ENCODE measurements around the gene TRPV2.

TRPV2 gene

DNA sequence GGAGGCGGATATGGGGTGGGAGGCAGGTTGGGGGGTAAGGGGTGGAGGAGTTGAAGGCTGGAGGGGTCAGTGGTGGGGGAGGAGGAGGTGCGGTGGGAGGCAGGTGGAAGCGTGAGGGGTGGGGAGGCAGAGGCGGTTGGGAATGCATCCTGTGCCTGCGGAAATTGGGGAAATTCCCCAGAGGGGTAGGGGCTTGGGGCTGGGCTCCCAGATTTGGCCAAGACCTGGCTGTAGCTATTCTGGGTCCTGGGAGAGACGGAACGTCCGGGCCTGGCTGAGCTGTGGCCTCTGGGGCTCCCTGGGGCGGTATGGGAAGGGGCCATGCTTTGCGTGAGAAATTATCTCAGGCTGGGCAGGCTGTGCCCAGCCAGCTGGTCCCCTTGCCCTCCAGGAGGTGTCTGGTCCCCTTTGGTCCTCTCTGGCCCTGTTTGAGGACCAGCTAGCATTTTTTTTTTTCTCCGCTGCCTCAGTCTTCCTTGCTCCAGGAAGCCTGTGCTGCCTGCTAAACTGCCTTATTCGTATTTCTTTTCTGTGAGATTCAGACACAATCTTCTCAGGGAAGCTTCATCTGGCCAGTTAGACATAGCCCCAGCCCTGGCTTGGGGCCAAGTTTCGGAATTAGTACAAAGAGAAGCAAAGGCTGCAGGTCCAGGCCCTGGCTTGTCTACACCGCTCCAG, 7.3 kb upstream of the TRPV2 start:
- DNase-seq (ENCODE audit: low spot score), result peak; percentile 76

DNA sequence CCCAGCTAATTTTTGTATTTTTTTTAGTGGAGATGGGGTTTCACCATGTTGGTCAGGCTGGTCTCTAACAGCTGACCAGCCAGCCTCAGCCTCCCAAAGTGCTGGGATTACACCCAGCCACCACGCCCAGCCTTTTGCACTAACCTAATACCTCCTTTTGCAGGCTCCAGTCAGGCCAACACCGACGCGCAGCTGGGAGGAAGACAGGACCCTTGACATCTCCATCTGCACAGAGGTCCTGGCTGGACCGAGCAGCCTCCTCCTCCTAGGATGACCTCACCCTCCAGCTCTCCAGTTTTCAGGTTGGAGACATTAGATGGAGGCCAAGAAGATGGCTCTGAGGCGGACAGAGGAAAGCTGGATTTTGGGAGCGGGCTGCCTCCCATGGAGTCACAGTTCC, 2.0 kb downstream of the TRPV2 start:
- DNase-seq (ENCODE audit: low spot score), result no peak

DNA sequence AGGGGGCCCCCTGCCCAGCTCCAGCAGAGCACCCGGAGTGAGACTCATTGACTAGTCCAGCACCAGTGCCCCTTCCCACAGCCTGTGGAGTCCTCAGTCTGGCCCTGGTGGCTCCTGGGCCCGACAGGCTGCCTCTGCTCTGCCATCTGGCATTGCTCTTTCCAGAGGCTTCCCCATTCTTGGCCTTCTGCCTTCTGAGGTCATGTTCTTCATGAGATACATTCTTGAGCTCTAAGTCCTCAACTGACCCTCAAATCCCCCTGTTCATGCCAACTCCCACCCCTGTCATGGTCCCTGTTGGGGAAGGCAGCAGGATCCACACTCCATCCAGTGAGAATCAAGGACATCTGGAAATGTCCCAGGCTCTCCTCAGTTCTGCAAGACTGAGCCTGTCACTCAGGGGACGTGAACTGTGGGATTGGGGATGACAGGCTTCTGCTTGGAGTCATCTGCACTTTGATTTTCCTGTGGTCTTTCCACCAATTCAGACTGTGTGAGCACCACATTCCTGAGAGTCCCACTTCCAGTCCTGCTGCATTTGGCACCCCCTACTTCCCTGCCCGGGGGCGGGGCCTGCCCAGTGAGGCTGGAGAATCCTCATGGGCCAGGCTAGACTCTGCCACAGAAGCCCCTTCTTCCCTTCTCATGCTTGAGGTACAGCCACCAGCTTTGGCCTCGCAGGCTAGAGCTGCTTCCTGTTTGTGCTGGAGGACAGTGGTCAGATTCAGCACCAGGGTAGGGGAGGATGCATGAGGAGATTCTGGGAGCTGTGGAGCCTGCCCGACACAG, 2.7 kb downstream of the TRPV2 start:
- DNase-seq (ENCODE audit: low spot score), result no peak

DNA sequence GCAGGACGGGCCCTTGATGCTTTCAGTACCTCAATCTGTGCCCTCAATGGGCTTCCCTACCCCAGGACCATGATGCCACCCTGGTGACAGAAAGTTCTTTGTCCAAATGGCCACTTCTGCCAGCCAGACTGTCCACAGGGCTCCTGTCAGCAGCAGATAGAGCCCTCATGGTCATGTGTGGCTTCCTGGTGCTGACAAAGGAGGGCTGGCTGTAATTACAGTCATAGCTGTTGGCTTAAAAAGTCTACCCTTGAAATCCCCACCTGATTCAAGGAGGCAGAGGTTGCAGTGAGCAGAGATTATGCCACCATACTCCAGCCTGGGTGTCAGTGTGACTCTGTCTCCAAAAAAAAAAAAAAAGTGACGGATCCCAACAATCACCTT, 3.3 kb downstream of the TRPV2 start:
- DNase-seq (ENCODE audit: low spot score), result no peak

DNA sequence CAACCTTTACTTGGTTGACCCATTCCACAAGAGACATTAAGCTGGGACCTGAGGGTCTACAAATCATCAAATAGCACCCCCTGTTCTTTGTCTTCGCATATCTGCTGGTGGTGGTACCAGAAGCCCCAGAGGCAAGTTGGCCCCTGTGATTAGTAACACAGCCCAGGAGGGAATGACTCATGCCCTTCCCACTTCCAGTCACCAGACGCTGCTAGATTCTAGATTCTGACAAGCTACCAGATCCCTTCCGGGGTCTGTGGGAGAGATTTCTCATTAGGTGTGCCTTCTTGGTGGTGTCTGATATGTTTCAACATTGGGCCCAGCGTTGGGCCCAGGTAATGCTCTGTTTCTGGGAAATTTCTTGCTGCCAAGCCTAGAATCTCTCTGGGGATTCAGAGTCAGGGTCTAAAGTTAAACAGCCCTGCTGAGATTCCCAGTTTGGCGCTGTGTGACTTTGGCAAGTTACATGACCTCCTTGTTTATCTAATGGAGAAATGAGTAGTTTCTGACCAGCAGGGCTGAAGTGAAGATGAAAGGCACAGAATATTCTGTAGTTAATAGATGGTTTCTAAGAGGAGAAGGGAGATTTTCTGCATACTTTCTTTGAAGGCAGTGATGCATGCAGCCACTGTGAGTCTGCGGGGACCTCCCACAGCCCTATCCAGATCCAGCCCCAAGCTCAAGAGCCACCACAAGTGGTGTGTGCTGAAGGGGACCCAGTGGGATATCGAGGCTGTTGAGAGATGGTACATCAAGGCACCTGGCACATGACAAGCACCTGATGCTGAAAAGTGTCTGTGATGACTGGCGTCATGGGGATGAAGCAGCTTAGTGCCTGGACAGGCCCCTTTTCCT, 3.9 kb downstream of the TRPV2 start:
- no peak for DNase-seq (ENCODE audit: low spot score)

DNA sequence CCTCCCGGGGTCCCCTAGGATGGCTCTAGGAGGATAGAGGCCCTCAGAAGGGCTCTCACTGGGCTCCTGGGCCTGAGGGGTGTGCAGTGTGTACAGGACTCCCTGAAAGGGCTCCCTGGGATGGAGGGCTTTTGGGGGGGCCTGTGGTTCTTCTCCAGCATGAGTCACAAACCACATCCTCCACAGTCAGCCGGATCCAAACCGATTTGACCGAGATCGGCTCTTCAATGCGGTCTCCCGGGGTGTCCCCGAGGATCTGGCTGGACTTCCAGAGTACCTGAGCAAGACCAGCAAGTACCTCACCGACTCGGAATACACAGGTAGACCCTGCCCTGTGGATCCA, 4.5 kb downstream of the TRPV2 start:
- no peak for DNase-seq (ENCODE audit: low spot score)

DNA sequence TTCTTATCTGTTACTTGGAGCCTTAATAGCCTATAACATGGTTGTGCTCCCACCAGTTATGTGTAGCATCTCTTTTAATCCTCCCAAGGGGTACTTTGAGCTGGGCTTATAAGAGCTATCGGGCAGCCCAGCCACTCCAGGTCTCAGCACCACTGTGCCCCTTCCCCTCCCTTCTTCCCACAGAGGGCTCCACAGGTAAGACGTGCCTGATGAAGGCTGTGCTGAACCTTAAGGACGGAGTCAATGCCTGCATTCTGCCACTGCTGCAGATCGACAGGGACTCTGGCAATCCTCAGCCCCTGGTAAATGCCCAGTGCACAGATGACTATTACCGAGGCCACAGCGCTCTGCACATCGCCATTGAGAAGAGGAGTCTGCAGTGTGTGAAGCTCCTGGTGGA, 7.0 kb downstream of the TRPV2 start:
- no peak for DNase-seq (ENCODE audit: low spot score)

DNA sequence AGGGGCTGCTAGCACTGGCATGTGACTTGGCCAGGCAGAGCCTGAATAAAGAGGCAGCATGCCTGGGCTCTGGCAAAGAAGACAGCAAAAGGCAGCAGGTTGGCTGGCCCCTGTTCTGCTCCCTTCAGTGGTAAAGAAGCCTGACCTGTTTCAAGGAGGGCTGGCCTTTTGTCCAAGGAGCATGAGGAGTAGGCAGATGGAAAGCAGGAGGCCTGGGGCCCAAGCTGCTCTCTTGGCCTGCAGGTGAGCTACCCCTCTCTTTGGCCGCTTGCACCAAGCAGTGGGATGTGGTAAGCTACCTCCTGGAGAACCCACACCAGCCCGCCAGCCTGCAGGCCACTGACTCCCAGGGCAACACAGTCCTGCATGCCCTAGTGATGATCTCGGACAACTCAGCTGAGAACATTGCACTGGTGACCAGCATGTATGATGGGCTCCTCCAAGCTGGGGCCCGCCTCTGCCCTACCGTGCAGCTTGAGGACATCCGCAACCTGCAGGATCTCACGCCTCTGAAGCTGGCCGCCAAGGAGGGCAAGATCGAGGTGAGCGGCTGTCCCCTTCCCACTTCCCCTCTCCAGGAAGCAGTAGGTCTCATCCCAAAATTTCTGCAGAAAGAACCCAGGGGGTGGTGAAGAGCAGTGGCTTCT, 8.0 kb downstream of the TRPV2 start:
- no peak for DNase-seq (ENCODE audit: low spot score)

DNA sequence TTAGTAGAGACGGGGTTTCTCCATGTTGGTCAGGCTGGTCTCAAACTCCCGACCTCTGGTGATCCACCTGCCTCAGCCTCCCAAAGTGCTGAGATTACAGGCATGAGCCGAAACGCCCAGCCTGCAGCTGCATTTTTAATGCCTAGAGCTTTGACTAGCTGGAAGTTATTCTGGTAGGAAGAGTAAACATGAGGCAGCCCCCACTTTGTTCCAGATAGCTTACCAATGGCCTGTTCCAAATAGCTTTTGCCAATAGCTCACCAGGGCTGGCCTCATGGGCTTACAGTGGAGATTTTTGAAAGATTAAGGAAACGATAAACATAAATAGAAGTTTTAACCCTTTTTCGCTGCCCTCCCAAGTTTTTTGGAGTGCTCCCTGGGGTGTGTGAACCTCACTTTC, 9.8 kb downstream of the TRPV2 start:
- no peak for DNase-seq (ENCODE audit: low spot score)

DNA sequence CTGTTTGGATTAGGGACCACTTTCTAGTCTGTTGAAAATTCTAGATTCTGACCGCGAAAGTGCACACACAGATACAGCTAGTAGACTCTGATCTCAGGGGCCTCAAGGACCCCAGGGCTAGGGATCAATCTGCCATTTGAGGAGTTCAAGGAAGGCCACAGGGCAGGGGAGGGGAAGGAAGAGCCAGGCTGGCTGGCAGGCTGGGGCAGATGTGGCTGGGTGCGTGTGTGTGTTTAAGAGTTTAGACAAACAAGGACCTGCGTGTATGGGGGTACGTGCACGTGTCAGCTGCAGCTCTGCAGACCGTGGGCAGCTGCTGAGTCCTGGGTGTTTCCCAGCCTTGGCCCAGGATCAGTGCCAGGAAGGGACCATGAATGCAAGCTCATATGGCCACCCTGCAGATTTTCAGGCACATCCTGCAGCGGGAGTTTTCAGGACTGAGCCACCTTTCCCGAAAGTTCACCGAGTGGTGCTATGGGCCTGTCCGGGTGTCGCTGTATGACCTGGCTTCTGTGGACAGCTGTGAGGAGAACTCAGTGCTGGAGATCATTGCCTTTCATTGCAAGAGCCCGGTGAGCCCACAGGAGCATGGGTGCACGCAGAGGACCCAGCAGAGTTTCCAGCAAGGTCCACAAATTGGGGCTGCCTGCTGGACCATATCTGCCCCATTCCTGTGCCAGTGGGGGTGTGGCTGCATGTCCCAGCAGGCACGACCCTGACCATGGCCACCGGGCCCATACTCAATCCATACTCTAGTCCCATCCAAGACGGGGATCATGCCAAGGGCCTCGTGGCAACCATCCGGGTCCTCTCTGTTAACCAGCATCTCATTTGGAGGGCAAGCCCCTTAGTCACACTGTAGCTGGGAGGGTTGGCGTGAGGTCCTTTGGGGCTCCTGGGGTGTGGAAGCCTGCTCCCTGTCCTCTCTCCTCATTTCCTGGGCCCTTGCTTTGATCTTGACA, 10.6 kb downstream of the TRPV2 start:
- no peak for DNase-seq (ENCODE audit: low spot score)

DNA sequence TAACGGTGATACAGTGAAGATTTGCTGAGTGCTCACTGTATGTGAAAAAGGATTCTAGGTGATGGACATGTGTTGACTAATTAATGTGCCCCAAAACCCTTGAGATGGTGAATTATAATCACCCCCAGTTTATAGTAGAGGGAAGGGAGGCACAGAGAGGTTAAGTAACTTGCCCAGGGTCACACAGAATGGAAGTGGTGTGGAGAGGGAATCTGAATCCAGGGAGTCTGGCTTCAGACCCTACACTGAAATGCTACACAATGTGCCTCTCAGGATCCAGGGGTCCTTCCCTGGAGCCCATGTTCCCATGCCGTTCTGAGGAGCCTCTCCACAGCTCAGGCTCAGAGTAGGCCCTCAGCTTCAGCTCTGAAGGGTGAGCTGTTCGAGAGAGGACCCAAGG, 11.6 kb downstream of the TRPV2 start:
- no peak for DNase-seq (ENCODE audit: low spot score)

DNA sequence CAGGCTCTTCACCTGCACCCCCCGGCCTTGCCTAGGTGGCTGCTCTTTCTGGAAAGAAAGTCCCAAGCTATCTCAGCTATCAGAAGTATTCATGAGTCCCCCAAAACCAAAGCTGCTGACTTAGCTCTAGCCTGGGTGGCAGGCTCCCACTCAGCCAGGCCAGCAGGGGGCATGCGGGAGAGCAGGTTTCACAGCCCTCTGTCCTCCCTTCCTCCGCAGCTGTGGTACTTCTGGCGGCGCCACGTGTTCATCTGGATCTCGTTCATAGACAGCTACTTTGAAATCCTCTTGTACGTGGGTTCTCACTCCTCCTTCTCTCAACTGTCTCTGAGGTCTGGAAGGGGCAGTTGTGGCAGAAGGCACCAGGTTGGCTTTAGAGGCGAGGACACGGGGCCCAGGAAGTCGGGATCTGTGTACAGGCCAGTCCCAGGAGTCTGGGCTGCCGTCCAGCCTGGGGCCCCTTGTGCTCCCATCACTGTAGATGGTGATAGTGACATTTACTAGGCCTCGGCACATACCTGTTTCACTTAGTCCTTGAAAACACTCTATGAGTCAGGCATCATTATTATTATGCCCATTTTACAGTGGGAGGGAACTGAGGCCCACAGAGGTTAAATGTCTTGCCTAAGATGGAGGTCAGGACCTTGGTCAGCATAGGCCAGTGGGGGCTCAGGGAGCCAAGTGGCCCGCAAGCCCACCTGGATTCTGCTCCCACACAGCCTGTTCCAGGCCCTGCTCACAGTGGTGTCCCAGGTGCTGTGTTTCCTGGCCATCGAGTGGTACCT, 12.9 kb downstream of the TRPV2 start:
- peak; percentile 72 for DNase-seq (ENCODE audit: low spot score)

DNA sequence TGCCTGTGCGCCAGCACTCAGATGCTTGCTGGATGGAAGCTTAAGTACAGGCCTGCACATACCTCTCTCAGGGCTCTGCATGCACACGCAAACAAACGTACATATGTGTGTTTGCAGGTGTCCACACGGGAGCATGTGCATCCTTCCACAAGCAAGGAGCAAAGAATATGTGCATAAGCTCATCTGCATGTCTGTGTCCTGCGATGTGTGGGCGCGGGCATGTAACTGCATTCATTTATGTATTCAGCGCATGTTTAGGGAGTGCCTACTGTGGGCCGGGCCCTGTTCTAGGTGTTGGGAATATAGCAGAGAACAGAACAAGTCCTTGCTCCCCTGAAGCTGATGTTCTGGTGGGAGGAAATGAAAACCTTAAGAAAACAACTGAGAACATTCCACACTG, 13.7 kb downstream of the TRPV2 start:
- no peak for DNase-seq (ENCODE audit: low spot score)

DNA sequence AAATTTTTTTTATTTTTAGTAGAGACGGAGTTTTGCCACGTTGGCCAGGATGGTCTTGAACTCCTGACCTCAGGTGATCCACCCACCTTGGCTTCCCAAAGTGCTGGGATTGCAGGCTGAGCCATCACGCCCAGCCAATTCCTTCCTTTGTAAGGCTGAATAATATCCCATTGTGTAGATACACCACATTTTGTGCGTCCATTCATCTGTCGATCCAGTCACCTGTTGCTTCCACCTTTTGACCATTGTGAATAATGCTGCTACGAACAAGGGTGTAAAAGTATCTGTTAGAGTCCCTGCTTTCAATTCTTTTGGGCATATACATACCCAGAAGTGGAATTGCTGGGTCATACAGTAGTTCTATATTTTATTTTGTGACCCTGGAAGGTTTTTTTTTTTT, 15.3 kb downstream of the TRPV2 start:
- DNase-seq (ENCODE audit: low spot score), result no peak

DNA sequence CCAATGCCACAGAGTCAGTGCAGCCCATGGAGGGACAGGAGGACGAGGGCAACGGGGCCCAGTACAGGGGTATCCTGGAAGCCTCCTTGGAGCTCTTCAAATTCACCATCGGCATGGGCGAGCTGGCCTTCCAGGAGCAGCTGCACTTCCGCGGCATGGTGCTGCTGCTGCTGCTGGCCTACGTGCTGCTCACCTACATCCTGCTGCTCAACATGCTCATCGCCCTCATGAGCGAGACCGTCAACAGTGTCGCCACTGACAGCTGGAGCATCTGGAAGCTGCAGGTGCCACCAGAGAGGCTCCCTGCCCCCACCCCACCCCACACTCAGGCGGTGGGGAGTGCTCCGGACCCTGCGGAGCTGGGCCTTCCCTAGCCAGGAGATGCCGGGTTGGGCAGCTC, 16.6 kb downstream of the TRPV2 start:
- DNase-seq (ENCODE audit: low spot score), result no peak

DNA sequence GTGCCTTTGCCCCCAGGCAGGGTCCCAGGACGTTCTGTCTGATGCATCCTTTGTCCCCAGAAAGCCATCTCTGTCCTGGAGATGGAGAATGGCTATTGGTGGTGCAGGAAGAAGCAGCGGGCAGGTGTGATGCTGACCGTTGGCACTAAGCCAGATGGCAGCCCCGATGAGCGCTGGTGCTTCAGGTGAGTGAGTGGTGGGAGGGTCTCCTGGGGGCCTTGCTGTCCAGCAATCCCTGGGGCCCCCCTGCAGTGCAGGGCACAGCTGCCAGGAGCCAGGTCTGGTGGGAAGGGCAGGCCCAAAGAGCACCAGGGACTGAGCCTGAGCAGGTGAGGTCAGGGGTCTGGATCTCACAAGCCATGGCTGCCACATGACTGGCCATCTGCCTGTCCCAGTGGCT, 18.1 kb downstream of the TRPV2 start:
- DNase-seq (ENCODE audit: low spot score), result no peak

DNA sequence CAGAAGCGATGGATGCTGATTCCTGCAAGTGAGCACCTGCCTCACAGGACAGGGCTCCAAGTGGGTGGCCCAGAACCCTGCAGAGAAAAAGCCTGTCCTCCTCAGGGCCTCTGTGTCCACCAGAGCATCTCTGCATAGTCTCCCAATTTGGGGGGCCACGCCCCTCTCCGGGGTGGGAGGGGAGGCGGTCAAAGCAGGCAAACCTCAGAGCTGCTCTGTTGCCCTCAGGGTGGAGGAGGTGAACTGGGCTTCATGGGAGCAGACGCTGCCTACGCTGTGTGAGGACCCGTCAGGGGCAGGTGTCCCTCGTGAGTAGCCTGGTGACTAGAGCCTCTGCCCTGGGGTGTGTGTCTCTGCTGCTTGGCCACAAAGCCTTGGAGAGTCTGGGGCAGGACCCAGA, 19.3 kb downstream of the TRPV2 start:
- DNase-seq (ENCODE audit: low spot score), result no peak

DNA sequence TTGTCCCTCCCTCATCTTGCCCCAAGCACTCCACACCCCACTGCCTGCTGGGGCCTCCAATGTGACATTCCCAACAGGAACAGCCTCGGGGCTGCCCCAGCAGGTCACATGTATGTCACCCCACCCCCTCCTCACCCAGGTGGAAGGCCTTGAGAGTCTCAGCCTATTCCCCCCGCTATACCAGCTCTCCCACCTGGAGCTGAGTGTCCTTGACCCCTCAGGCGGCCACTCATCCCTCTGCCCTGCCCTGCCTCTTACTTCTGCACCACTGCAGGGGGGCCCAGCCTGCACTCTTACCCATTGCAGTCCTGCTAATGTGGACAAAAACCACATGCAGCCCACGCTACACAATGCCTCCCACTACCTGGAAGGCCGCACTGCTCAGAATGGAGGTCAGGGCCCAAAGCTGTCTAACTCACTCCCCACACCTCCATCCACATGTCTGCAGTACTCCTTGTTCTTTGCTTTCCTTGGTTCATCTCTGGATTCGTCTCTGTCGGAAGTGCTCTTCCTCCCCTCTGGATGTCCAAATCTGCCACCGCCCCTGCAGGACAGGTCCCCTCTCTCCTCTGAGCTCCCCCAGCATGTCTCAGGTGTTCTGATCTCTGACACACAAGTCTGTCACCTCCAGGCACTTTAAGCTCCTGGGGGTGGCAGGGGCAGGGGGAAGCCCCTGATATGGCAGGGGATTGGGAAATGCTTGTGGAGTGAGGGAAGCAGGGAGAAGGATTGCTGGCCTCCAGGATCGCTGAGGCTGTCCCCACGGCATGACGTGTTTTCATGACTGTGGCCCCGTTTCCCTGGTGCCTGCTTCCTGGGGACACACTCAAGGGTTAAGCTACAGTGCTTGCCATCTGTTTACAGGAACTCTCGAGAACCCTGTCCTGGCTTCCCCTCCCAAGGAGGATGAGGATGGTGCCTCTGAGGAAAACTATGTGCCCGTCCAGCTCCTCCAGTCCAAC, 20.8 kb downstream of the TRPV2 start:
- no peak for DNase-seq (ENCODE audit: low spot score)

DNA sequence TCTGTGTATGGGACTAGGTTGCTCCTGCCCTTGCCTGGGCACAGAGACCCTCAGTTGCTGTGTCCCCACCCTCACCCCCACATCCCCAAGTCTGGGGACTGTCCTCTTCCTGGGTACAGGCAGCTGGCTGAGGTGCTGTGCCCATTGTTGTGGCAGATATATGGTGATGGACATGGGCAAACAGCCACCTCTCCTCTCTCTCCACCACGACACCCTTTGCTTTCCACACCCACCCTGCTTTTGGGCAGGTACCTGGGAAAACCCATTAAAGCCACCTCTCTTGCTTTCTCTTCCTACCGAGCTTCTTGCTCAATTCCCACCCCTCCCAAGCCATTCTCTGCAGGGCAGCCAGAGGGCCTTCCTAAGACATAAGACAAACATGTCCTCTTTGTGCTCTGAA, 21.7 kb downstream of the TRPV2 start:
- DNase-seq (ENCODE audit: low spot score), result no peak

Measured in Ammon's horn (tissue), 1 donor.